ENCODE measurements around the gene RNF141.

RNF141 gene

DNA sequence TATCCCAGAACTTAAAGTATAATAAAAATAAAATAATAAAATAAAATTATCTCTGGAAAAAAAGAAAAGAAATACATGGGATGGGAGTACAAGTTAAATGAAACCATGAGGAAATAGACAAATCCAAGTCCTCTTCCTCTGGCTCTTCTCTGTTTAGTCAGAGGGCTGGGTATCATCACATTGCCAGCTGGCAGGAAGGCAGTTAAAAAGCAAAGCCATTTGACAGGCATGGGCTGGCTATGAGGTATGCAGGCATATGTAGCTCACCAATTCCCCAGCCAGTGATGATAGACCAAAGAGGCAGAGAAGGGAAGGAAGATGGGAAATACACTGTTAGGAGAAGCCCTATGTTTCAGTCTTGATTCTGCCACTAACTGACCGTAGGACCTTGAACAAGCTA, 21.0 kb upstream of the RNF141 start:
- no peak for DNase-seq (ENCODE audit: low read depth in 2 of 2, low spot score in 1 of 2)

GRCh38 chr11:10561043-10561818, 20.2 kb upstream of the RNF141 start:
- no peak for DNase-seq (ENCODE audit: low read depth in 2 of 2, low spot score in 1 of 2)

GRCh38 chr11:10558288-10558687, 17.3 kb upstream of the RNF141 start:
- no peak for DNase-seq (ENCODE audit: low read depth in 2 of 2, low spot score in 1 of 2)

GRCh38 chr11:10556590-10556989, 15.6 kb upstream of the RNF141 start:
- no peak for DNase-seq (ENCODE audit: low read depth in 2 of 2, low spot score in 1 of 2)

DNA sequence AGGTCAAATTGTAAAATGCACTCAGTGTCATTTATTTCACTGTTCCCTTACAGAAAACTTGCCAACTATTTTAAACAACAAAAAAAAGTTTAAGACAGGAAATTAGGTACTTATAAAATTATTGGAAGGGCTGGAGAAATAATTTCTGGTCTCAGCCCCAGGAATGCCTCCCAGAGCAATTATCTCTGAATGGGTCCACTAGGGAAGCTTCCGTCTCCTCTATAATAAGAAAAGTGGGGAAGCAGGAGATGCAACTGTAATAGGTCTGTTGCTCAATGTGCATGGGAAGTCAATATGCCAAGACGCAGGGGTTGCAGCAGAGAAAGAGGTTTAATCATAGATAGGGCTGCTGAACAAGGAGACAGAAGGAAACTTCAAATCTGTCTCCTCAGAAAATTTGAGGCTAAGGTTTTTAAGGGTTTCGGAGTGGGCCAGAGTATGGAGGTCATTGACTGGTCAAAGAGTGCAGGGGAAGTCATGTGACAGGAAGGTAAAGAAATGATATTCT, 10.9 kb upstream of the RNF141 start:
- DNase-seq (ENCODE audit: low read depth in 2 of 2, low spot score in 1 of 2) = no peak

- no peak for DNase-seq (ENCODE audit: low read depth in 2 of 2, low spot score in 1 of 2)
These were observed 10.3 kb upstream of the RNF141 start for GRCh38 chr11:10551290-10551592.

GRCh38 chr11:10550503-10551289, 9.7 kb upstream of the RNF141 start:
- no peak for DNase-seq (ENCODE audit: low read depth in 2 of 2, low spot score in 1 of 2)

DNA sequence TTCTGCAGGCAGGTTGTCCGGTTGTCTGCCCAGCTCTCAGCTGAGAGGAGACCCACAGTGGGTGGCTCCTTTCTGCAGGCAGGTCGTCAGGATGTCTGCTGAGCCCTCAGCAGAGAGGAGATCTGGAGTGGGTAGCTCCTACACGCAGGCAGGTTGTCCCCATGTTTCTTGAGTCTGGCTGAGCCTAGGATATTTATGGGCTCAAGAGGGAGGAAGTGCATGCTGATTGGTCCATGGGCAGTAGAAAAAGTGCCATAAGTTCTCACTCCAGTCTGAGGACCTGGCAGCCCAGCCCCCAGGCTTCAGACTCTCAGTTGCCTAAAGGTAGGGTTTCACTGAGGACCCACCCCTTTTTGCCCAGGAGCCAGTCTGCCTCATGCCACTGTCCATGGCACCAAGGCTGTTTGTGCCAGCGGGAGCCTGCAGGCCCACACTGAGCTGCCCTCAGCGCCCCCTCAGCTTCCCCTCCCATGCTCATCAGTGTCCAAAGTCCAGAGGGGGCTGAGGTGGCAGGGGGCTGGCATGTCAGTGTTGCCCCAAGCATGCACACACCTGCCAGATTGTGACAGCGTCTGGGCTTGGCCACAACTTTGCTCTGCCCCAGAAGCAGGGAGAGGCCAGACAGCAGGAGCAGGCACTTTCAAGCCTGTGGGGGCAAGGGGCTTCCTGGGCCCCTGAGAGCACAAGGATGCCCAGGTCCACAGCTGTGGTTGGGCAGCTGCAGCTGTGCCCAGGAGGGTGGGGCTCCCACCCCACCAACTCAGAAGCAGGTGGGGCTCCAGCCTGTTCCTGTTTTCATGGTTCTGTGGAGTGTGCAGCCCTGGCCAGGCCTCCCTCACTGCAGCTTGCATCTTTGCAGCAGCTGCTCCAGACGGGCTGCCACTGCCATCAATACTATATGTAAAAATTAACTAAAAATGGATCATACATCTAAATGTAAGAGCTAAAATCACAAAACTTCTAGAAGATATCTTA, 3.8 kb upstream of the RNF141 start:
- no peak for DNase-seq (ENCODE audit: low read depth in 2 of 2, low spot score in 1 of 2)

DNA sequence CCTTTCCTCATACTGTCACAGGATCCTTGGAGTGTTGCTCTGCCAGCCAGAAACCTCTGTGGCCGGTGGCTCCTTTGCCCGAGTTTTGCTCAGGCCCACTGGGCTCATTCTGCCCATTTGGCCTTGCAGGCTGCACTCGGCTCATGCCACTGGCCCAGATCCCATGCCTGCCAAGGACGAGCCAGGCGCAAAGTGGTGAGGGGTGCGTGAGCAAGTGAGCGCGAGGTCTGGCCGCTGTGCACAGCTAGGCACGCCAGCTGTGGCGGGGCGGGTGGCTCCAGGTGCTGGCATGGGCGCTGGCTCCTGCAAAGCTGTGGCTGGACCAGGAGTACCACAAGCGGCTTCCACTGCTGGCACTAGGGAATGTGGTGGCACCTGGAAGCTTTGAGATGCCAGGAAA, 2.8 kb upstream of the RNF141 start:
- DNase-seq (ENCODE audit: low read depth in 2 of 2, low spot score in 1 of 2) = no peak

DNA sequence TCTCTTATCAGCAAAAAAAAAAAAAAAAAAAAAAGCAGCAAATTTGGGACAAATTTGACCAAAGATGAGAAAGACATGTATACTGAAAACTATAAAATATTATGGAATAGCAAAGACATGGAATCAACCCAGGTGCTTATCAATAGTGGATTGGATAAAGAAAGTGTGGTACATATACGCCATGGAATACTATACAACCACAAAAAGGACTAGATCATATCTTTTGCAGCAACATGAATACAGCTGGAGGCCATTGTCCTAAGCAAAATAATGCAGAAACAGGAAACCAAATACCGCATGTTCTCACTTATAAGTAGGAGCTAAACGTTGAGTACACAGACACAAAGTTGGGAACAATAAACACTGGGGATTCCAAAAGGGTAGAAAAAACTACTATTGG, 1.8 kb upstream of the RNF141 start:
- DNase-seq (ENCODE audit: low read depth in 2 of 2, low spot score in 1 of 2) = no peak

- no peak for DNase-seq (ENCODE audit: low read depth in 2 of 2, low spot score in 1 of 2)
These were observed 559 bp upstream of the RNF141 start for GRCh38 chr11:10541561-10541930.

DNA sequence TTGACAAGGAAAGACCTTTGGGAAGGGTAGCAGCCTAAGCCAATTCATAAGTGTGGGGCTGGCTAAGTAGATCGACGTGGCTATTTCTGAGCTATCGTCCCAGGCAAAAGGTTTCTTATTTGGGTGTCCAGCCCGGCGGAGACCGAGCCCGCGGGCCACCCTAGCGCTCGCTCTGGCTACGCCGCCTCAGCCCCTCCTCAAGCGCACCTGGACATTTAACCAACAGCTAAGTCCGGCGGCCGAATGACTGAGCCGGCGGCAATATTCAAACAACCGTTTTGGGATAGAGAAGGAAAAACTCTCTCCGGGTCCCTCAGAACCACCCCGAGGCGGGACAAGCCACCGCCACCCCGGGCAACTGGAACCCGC, 457 bp downstream of the RNF141 start:
- no peak for DNase-seq (ENCODE audit: low read depth in 2 of 2, low spot score in 1 of 2)

- DNase-seq (ENCODE audit: low read depth in 2 of 2, low spot score in 1 of 2) = no peak
These were observed 1.6 kb downstream of the RNF141 start for GRCh38 chr11:10539339-10539738.

DNA sequence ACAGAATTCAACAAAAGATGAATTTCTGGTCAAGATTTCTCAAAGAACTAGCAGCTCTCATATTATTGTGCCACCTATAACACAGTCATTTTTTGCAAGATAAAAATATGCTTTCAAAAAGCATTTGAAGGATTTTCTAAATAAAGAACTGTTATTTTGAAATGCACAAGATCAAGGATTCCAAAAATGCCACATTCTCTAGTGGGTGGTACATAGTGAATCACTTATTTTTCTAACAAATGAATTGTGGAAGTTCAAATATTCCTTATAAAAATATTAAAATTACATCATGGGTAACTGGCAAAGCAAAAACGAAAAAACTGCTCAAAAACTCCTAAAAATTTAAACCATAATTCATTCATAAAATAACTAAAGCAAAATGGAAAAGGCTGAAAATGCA, 2.1 kb downstream of the RNF141 start:
- no peak for DNase-seq (ENCODE audit: low read depth in 2 of 2, low spot score in 1 of 2)

- no peak for DNase-seq (ENCODE audit: low read depth in 2 of 2, low spot score in 1 of 2)
These were observed 3.4 kb downstream of the RNF141 start for GRCh38 chr11:10537600-10537999.

DNA sequence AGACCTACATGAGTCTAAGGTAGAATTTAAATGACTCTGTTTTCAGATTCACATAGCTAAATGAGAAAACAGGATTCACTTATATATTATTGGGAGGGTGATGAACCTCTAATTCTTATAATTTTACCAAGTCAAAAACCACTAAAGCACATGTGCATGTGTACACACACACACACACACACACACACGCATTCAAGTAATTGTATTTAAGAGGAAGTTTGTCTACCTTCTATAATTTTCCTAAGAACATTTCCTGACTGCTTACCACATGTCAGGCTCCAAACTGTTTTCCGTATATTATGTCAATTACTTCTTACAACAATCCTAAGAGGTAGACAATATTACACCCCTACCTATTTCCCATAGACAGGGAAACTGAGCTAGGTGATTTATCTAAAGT, 6.7 kb downstream of the RNF141 start:
- DNase-seq (ENCODE audit: low read depth in 2 of 2, low spot score in 1 of 2) = no peak

DNA sequence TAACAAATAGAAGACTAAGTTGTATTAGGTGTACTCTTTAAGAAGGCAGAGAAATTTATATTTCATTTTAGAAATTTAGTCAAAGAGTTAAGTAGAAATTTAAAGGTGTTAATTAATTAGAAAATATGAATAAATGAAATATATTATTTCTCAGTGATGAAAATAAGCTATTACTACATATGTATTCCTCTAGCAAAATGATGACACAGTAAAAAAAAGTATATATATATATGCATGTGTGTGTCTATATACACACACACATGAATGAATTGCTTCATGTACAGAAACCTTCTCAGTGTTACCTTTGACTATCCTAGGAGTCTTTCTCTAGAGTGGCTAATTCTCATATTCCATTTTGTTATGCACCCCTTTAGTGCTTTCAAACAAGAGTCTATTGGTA, 7.7 kb downstream of the RNF141 start:
- DNase-seq (ENCODE audit: low read depth in 2 of 2, low spot score in 1 of 2) = no peak

- DNase-seq (ENCODE audit: low read depth in 2 of 2, low spot score in 1 of 2) = no peak
These were observed 8.5 kb downstream of the RNF141 start for GRCh38 chr11:10532526-10532925.

DNA sequence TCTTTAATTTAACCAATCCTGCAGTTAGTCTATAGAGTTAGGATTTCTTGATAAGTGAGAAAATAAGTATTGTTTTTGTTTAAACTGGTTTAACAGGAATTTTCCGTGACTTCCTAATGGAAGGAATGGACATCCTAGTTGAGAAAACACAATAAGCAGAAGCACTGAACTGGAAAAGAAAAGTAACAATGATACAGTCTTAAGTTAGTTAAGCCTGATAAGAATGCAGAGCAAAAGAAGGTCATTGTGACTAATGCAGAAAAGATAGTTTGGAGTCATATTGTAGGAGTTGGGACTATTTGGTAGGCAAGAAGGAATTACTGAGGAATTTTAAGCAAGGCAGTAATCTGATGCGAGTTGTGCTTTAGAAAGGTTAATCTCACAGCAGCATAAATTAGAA, 11.7 kb downstream of the RNF141 start:
- DNase-seq (ENCODE audit: low read depth in 2 of 2, low spot score in 1 of 2) = no peak

DNA sequence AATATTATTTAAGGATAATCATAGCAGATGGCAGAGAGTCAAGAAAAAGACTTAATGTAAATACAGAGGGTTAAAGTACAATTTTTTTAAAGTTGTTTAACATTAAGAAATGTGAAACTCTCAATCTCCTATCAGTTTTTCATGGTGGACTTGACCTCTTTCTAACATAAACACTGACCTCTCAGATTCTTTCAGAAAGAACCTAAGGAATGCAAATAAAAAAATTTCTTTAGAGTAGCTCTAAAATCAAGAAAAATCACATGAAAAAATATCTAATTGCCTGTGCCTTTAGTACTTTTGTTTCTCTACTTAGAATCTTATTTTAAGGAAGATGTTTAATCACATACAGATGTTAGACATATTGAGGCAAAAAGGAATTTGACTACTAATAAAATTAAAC, 12.9 kb downstream of the RNF141 start:
- no peak for DNase-seq (ENCODE audit: low read depth in 2 of 2, low spot score in 1 of 2)

Measured in stimulated activated CD8-positive, alpha-beta memory T cell treated with anti-CD3 and anti-CD28 coated beads, Interleukin-4, amount 100 ng/mL, for 1 hour (primary cell).